T-helper 22 cell (primary cell): Measurements from ENCODE around the gene LHFPL2.
"Not testable (repeated sequence)": the region's sequence is repeated elsewhere in the genome, so short reads cannot be mapped to it uniquely, and the experiment has no call there.

Experiments
- DNase-seq: peaks from one replicate; pipeline ENCODE4 v3.0.0-alpha.2; 2020; ENCODE audit warnings: low read depth

The LHFPL2 gene, protein sequence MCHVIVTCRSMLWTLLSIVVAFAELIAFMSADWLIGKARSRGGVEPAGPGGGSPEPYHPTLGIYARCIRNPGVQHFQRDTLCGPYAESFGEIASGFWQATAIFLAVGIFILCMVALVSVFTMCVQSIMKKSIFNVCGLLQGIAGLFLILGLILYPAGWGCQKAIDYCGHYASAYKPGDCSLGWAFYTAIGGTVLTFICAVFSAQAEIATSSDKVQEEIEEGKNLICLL

DNA sequence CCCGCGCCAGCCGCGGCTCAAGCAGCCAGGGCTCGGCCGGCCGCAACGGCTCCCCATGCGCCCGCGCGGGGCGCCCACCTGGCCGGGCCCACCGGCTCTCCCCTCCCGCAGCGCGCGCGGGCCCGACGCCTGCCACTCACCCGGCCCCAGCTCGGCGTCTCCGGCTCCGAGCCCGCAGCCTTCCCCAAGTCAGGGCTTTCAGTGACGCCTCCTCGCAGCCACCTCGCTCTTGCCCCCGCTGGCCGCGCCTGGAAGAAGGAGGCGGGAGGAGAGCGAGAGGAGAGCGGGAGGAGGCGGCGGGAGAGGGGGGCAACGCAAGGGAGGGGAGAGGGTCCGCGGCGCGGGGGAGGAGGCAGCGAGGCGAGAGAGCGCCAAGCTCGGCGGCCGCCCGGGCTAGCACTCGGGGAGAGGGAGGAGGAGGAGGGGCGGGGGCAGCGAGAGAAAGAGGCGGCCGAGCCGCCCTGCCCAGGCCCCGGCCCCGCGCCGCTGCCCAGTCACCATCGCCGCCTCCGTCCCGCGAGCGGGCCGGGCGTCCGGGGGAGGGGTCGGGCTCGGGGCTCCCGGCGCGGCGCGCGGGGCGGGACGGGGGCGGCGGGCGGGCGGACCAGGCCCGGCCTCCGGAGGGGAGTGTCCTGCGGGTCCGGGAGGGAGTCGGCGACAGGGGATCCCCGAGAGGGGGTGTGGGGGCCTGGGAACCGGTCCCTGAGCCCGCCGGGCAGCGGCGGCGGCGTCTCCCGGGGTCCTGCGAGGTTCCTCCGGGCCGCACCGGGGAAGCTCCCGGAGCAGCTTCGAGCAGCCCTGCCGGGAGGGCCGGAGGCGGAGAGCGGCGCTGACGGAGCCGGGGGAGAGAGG lies at the start of gene LHFPL2:
Gene LHFPL2, minus strand, starts transcription at position 414 of the 852 bp plus-strand sequence. CDS start 138,559 bp downstream, outside the sequence.
- DNase-seq = no peak

DNA sequence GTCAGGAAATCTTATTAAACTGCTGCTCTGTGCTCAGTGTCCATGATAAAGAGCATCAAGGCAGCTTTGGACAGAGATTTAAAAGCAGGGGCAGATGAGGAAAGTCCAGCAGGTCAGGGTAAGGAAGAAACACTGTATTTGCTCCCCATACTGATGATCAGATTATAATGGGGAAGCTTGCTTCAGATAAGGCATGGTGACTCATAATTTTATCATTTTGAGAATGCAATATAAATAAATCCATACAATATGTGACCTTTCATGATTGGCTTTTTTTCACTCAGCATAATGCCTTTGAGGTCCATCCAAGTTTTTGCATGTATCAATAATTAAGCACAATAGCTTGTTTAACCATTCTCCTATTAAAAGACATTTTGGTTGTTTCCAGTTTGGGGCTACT lies 48.1 kb upstream of the LHFPL2 start:
- no peak for DNase-seq

DNA sequence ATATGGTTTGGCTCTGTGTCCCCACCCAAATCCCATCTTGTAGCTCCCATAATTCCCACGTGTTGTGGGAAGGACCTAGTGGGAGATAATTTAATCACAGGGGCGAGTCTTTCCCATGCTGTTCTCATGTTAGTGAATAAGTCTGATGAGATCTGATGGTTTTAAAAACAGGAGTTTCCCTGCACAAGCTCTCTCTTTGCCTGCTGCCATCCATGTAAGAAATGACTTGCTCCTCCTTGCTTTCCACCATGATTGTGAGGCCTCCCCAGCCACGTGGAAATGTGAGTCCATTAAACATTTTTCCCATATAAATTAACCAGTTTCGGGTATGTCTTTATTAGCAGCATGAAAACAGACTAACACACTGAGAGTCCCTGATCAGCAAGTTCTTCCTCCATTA lies 47.5 kb upstream of the LHFPL2 start:
- not testable (repeated sequence) for DNase-seq

DNA sequence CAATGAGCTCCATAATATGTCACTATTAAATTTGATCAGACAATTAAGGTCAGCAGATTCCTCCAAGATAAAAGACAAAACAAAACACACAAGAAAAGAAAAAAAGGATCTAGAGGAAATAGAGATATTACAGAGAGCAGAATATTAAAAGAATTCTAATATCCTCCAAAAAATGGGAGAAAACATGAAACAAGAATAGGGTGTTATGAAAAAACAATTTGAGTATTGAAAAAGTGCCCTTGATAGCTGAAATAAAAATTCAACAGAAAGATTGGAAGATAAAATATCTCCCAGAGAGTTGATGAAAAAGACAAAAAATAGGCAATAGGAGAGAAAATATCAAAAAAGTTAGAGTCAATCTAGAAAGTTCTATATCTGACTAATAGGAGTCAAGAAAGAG lies 44.8 kb upstream of the LHFPL2 start:
- no peak for DNase-seq

DNA sequence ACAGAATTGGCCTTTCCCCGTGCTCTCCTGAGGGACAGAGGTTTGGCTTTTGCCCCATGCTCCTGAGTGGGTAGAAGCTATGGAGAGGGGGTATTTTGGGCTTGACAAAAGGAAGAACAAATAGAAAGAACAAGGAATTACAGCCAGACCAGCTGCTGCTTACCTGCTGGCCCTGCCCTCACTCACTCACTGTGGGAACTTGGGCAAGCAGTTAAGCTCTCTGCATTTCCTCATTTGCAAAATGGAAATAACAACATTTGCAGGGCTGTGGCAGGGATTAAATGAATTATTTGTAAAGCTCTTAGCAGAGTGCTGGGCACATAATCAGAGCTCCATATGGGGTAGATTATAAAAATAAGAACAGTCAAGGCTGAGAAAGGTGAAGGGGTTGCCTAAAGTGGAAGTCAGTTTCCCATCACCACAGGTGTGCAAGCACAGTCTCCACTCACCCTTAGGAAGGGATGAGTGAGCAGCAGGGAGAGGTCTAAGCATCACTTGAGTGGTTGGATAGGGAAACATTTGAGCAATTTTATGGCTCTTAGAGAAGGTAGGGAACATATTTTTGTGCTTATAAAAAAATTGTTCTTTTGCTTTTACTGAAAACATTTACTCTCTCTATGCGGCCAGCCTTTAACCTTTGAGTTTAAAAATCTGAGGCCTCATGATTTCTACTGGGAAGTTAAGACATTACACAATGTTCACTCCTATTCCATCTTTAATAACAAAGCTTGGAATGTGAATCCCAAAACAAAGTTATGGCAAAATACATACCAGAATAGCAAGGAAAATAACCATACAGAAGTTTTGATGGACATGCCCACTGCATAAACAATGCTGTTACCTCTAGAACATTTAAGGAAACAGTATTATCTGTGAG lies 42.8 kb upstream of the LHFPL2 start:
- no peak for DNase-seq

DNA sequence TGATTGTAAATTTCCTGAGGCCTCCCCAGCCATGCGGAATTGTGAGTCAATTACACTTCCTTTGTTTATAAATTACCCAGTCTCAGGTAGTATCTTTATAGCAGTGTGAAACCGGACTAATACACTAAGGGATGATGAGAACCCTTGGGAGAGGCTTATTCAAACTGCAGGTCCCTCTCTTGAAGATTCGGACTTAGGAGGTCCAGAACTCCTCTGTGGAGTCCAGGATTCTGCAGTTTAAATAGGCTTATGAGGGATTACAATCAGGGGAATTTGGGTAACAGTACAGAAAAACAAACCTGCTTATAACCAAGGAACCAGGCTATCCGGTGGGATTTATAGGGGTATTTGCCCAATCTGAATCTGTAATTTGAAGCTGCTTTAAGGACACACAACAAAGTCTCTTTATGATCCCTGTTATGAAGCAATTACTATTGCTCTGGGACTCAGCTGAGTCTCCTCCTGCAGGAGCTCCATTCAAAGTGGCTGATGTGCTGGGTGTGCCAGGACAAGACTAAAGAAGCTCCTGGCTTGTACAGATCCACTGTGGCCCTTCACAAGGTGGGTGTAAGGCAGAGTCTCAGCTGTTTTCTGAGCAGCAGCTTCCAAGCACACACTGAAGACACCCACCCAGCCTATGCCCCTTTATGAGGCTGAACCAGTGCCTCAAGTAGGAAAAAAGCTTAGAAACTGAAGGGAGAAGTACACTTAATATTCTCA lies 41.8 kb upstream of the LHFPL2 start:
- DNase-seq = no peak

DNA sequence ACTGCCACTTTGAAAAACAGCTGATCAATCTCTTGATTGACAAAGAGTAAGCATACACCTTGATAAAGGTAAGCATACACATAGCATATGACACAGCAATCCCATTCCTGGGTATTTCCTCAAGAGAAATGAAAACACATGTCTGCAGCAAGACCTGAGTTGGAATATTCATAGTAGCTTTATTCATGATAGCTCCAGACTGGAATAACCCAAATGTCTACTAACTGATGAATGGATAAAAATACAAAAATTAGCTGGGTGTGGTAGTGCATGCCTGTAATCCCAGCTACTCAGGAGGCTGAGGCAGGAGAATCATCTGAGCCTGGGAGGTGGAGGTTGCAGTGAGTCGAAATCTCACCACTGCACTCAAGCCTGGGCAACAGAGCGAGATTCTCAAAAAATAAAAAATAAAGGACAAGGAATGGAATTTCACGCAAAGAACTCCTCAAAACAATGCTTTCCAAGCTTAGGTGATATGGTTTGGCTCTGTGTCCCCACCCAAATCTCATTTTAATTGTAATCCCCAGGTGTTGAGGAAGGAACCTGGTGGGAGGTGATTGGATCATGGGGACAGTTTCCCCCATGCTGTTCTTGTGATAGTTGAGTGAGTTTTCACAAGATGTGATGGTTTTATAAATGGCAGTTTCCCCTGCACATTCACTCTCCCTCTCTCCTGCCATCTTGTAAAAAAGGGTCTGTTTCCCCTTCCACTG lies 41.1 kb upstream of the LHFPL2 start:
- DNase-seq = no peak

DNA sequence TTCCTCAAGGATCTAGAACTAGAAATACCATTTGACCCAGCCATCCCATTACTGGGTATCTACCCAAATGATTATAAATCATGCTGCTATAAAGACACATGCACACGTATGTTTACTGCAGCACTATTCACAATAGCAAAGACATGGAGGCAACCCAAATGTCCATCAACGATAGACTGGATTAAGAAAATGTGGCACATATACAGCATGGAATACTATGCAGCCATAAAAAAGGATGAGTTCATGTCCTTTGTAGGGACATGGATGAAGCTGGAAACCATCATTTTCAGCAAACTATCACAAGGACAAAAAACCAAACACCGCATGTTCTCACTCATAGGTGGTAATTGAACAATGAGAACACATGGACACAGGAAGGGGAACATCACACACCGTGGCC lies 38.9 kb upstream of the LHFPL2 start:
- DNase-seq = not testable (repeated sequence)

DNA sequence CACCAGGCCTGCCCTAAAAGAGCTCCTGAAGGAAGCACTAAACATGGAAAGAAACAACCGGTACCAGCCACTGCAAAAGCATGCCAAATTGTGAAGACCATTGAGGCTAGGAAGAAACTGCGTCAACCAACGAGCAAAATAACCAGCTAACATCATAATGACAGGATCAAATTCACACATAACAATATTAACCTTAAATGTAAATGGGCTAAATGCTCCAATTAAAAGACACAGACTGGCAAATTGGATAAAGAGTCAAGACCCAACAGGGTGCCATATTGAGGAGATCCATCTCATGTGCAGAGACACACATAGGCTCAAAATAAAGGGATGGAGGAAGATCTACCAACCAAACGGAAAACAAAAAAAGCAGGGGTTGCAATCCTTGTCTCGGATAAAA lies 35.3 kb upstream of the LHFPL2 start:
- DNase-seq = not testable (repeated sequence)

DNA sequence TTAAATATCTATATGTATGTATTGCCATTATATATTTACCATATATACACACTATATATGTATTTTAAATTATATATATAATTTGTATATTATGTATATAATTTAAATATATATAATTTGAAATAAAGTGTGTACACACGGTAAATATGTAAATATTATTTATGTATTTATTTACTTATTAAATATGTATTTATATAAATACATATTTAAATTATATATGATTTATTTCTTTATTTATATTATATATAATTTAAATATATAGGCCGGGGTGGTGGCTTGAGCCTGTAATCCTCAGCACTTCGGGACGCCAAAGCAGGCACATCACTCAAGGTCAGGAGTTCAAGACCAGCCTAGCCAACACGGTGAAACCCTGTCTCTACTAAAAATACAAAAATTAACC lies 31.3 kb upstream of the LHFPL2 start:
- DNase-seq = no peak

DNA sequence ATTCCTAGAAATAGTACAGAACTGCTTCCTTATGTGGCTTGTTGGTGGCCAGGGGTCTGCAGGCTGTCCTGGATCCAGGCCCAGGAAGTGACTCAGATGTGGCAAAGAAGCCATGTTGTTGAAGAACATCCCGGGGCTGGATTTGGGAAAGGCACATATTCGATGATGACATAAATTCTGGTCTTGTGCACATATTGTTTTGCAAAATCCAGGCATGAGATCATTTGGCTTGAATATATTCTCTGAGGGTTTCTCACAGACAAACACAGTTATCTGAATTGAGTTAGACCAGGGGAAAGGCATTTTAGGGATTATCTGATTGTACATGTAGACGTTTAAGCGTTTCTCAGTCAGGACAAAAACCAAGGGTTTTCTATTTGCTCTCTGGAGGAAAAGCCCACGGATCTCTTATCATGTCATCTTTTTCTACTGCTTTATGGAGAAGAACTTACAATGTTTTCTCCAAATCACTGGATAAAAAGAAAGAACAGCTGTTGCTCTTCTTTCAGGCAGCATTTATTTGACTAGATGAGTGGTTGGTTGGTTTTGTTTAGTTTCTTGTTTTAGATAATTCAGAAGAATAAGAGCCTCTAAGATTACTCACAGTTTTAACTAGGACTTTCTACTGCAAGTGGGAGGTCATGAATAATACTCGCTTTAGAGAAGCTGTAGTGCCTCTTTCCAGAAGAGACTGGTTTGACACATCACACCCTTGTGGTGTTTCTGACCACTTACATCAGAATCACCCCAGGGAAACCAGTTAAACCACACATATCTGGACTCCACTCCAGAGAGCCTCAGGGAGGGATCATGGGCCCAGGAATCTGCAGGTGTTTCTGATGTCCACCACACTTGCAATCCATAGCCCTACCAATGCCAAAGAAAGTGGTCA lies 29.5 kb upstream of the LHFPL2 start:
- DNase-seq = no peak

DNA sequence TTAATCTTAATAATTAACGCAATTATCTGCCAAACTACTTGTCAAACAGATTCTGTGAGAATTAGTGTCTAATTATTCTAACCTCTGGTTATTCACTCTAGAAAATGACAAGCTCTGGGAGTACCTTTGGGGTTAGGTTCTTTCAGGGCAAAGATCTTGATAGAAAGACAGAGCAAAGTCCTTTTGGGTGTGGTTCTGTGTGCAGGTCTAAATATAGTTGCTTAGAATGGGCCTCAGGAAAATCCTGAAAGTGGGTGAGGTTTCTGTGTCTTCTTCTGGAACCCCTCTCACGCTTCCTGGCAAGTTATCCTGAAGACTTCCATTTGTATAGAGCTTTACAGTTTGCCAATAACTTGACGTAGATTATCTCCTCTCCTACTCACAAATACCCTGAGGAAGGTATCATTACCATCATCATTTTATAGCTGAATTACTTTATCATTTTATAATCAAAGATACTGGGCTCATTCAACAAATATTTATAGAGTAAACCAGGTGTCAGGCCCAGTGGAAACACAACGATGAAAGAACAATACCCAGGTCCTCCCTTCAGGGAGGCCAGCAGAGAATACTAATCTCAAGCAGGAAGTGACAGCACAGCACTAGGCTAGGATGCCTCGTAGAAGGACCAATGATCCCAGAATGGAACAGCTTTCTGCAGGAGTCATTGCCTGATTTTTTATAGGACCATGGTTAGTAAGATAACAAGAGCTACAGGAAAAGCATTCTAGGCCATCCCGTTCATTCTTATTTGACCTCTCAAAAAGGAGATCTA lies 27.6 kb upstream of the LHFPL2 start:
- no peak for DNase-seq

DNA sequence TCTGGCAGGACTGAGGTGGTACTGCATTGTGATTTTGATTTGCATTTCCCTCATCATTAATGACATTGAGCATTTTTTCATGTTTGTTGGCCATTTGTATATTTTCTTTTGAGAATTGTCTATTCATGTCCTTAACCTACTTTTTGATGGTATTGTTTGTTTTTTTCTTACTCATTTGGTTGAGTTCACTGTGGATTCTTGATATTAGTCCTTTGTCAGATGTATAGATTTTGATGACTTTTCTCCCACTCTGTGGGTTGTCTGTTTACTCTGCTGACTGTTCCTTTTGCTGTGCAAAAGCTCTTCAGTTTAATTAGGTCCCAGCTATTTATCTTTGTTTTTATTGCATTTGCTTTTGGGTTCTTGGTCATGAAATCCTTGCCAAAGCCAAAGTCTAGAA lies 25.3 kb upstream of the LHFPL2 start:
- DNase-seq = not testable (repeated sequence)

DNA sequence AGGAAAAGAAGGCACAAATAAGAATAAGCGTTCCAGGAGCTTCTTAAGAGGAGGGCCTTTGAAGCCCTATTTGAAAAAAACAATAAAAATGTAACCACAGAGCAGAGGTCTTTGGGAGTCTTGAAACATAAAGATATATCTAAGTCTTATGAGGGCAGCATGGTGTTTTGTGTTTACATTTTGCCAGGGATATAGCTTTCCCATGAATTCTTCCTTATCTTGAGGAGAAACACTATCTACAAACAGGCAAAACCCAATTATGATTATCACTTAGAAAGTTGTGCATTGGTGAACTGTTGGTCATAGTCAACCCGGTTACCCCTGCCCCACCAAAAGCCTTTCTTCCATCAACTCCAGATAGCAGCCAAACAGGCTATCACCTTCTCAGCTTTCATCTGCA lies 23.6 kb upstream of the LHFPL2 start:
- DNase-seq = no peak

DNA sequence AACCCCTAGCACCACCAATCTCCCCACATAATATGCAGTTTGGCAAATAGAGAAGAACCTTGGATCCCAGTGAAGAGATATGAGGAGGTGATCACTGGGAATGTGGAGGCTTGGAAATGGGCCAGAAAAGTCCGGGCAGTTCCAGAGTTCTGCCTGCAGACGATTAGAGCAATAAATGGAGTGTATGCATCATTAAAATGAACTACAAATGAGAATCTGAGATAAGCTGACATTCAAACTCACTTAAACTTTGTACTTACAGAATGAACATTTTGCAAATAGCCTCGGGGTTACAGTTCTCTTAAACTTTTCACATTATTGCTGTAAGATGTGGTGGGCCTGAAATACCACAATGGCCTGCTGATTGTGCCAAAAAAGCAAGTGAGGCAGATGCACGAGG lies 23.0 kb upstream of the LHFPL2 start:
- no peak for DNase-seq

DNA sequence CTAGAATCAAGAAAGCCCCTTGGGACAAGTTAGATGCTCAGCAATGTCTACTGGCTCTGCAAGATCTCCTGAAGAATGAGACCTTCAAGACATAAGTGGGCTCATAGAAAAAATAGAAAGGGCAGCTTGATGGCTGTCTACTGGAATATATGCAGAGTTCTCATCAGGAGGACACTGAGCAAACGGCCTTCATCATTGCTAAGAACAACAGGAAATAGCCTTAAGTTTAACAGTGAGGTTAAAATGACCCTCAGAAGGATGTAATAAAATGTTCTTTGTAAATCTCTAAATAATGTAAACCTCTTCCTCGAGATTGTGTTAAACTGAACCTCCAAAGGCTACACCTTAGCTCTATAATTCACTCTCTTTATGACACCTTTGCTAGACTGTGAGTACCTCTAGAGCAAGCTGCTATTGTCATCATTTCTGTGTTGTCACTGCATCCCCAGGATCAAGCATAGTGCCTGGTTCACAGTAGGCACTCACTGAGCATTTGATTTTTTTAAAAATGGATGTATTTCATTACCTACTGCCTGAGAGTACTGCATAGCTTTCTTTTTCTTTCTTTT lies 22.2 kb upstream of the LHFPL2 start:
- no peak for DNase-seq

DNA sequence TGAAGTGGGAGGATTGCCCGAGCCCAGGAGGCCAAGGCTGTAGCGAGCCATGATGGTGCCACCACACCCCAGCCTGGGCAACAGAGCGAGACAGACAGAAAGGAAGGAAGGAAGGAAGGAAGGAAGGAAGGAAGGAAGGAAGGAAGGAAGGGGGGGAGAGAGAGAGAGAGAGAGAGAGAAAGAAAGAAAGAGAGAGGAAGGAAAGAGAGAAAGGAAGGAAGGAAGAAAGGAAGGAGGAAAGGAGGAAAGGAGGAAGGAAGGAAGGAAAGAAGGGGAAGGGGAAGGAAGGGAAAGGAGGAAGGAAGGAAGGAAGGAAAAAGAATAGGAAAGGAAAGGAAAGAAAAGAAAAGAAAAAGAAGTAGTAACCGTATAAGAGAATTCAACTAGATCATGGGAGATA lies 20.8 kb upstream of the LHFPL2 start:
- DNase-seq = no peak

DNA sequence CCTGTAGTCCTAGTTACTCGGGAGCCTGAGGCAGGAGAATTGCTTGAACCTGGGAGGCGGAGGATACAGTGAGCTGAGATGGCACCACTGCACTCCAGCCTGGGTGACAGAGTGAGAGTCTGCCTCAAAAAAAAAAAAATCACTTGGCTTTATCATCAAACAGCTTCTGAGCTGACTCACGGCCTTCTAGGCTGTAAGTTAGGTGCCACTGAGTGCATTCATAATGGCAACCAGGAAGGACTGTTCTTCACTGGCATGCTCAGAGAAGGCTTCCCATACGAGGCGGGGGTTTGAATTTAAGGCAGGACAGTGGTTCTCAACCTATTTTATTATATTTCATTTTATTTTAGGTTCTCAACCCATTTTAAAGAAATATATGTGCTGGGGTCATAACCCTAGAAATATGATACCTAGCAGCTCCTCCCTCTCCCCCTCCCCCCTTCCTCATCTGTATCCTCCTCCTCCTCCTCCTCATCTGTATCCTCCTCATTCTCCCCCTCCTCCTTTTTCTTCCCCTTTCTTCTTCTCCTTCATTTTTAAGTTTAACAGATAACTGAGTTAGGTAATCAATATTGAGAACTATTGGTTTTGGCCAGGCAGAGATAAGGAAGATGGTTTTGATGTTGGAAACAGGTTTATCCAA lies 19.0 kb upstream of the LHFPL2 start:
- DNase-seq = no peak

DNA sequence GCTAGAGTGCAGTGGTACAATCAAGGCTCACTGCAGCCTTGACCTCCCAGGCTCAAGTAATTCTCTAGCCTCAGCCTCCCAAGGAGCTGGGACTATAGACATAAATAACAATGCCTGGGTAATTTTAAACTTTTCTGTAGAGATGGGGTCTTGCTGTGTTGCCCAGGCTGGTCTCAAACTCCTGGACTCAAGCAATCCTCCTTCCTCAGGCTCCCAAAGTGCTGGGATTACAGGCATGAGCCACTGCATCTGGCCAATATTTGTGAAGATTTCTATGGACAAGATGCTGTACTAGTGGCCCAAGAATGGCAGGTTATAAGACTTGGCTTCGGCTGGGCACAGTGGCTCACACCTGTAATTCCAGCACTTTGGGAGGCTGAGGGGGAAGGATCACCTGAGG lies 18.4 kb upstream of the LHFPL2 start:
- DNase-seq = not testable (repeated sequence)
